Measurements from ENCODE around the gene APOD.
"Not testable (repeated sequence)": the region's sequence is repeated elsewhere in the genome, so short reads cannot be mapped to it uniquely, and the experiment has no call there.

APOD gene

DNA sequence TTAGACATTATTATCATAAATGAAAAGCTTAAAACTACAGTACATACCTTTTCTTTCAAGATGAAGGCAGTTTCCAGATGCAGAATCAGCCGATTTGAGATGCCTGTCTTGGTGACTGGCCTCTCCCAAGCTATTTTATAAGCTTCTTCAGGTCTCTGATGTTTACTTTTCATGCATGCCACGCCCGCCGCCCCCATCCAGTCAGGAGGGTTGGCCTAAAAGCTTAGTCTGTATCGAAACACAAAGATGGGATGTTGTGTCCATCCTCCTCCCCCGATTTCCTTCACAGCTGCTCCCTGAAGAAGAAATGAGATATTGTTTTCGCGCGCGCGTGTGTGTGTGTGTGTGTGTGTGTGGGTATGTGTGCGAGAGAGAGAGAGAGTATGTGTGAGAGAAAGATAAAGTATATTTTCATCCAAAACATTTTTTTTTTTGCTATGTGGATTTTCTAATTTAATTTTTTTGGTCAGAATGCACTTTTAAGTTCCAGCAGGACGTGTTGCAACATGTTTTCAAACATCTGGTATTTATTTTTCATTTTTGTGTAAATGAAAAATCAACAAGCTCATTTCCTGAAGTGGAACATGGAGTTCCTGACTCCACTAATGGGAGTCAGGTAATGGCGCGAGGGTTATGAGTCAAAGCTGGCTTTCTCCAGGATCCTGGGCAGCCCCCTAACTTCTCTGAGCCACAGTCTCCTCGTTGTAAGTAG is at the start of gene APOD:
TSS of gene APOD (minus strand) at position 110 of the 712 bp plus-strand sequence. CDS start 4,479 bp downstream, outside the sequence.
- H3K4me3 ChIP-seq (ENCODE audit: low read depth, low read length), result no peak within 1 kb of the TSS
- in situ Hi-C loops (cut with HindIII; ENCODE audit: low sequenced_read_pairs), result no loop called here
- TF ChIP-seq, protein P1, sequence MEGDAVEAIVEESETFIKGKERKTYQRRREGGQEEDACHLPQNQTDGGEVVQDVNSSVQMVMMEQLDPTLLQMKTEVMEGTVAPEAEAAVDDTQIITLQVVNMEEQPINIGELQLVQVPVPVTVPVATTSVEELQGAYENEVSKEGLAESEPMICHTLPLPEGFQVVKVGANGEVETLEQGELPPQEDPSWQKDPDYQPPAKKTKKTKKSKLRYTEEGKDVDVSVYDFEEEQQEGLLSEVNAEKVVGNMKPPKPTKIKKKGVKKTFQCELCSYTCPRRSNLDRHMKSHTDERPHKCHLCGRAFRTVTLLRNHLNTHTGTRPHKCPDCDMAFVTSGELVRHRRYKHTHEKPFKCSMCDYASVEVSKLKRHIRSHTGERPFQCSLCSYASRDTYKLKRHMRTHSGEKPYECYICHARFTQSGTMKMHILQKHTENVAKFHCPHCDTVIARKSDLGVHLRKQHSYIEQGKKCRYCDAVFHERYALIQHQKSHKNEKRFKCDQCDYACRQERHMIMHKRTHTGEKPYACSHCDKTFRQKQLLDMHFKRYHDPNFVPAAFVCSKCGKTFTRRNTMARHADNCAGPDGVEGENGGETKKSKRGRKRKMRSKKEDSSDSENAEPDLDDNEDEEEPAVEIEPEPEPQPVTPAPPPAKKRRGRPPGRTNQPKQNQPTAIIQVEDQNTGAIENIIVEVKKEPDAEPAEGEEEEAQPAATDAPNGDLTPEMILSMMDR (IDR thresholded peaks at IDR 0.05; ENCODE audit: low read depth, low read length, missing control alignments), result no peak
- no peak for DNase-seq (ENCODE audit: low read depth)

DNA sequence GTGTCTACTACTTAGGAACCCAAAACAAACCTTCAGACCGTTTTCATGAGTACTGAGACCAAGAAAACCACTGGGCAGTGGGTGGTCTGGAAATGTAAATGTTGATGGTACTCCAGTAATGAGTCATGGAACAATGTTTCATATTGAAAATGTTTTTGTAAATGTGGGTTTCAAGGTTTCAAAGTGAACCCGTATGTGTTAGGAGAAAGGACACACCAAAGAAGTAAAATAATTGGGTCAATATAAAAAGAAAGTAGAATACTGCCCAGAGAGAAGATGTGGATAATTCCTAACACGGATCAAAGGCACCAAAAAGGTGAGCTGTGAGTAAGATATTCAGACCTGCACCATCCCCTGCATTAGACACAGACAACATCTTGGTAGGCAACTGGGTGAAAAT is 49.6 kb upstream of the APOD start:
- DNase-seq (ENCODE audit: low read depth); in situ Hi-C loops (cut with HindIII; ENCODE audit: low sequenced_read_pairs); H3K4me3 ChIP-seq (ENCODE audit: low read depth, low read length): not testable (repeated sequence)

DNA sequence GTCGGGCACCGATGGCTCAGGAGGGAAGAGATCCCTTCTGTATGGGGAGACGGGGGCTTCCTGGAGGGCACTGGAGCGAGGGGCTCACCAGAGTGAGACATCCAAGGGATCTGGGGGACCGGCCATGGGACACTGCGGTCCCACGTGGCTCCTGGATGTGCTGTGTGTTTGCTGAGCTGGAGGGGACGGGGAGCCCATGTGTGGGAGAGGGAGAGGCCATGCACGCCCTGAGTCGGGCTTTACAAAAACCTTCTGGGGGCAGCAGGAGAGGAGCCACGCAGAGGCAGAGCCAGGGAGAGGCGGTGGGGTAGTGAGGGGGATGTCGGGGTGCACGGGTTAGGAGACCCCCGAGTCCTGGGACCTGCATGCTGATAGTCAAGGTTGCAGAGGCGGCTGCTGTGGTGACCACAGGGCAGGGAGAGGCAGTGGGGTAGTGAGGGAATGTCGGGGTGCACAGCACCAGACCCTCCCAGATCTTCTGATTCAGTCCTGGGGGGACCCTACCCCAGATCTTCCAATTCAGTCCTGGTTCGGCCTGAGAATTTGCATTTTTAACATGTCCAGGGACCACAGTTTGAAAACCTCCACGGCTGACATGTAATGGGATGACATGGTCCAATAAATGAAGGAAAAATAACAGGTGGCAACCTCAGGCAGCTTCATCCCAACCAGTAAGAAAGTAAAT is 48.9 kb upstream of the APOD start:
- DNase-seq (ENCODE audit: low read depth); in situ Hi-C loops (cut with HindIII; ENCODE audit: low sequenced_read_pairs): not testable (repeated sequence)

DNA sequence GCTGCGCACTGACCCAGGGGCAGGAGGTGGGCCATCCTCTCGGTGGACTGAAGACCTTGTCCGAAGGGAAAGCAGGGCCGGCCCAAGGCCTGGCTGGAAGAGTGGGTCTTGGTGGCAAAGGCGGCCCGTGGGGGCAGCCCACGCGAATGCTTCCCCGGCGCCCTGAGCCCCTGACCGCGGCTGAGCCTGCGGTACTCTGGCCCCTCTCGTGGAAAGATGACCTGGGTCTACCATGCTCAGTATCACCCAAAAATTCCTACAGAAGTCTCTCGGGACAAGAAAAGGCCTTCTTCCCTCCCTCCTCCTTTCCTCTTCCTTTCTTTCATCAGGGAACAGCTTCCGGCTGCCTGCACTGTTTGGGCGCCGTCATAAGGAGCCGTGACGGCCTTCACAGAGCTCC is 48.3 kb upstream of the APOD start:
- in situ Hi-C loops (cut with HindIII; ENCODE audit: low sequenced_read_pairs); DNase-seq (ENCODE audit: low read depth); H3K4me3 ChIP-seq (ENCODE audit: low read depth, low read length): not testable (repeated sequence)

More for the DNA sequence above, 48.9 kb upstream of the APOD start:
- not testable (repeated sequence) for H3K4me3 ChIP-seq (ENCODE audit: low read depth, low read length)

DNA sequence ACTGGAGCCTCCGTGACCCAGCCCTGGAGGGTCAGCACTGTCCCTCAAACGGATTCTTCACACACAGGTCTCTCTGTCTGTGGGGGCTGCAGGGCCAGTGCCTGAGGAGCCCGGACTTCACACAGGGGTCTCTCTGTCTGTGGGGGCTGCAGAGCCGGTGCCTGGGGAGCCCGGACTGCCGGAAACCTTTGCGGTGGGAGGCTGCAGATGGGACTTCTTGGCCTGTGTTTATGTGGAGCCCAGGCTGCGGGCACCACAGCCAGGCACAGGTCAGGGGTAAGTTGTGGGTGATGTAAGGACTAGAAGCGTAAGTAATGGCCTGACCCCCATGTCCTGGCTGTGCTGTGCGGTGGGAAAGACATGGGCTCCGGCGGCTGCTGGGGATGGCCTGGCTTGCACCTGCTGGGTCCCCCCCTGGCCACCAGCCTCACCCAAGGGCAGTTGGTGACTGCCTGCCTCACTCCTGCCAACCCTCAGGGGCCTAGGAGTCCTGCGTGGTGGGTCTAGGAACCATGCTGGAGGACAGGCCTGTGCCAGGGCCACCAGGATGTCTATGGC is 47.3 kb upstream of the APOD start:
- in situ Hi-C loops (cut with HindIII; ENCODE audit: low sequenced_read_pairs); DNase-seq (ENCODE audit: low read depth); H3K4me3 ChIP-seq (ENCODE audit: low read depth, low read length): not testable (repeated sequence)

DNA sequence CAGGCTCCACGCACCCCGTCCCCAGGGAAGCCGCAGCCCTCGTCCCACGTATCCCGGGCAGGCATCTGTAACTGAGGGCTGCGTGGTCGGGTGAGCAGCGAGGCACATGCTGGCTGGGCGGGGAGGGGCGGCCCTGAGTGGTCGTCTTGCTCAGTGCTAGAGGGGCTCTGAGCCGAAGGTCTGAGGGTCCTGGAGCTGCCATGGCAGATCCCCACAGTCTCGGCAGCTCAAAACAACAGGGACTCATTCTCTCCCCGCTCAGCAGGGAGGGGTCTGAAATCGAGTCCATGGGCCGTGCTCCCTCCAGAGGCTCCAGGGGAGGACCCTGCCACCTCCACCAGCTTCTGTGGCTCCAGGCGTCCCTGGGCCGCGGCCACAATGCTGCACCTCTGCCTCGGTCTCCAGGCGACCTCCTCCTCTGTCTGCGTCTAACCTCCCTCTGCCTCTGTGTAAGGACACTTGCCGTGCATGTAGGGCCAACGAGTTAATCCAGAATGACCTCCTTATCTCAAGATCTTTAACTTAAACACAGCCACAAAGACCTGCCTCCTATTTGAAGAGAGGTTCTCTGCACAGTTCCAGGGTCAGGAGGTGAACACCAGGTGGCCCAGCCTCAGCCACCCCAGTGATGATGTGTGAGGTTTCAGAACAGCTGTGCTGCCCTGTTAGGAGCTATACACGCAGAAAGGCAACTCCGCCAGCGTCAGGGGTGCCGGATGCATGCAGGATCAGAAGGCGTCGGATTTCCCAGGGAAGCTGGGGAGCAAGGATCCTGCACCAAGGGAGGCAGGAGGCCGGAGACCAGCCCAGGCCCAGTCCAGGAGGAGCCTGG is 46.6 kb upstream of the APOD start:
- in situ Hi-C loops (cut with HindIII; ENCODE audit: low sequenced_read_pairs); H3K4me3 ChIP-seq (ENCODE audit: low read depth, low read length); DNase-seq (ENCODE audit: low read depth): not testable (repeated sequence)

DNA sequence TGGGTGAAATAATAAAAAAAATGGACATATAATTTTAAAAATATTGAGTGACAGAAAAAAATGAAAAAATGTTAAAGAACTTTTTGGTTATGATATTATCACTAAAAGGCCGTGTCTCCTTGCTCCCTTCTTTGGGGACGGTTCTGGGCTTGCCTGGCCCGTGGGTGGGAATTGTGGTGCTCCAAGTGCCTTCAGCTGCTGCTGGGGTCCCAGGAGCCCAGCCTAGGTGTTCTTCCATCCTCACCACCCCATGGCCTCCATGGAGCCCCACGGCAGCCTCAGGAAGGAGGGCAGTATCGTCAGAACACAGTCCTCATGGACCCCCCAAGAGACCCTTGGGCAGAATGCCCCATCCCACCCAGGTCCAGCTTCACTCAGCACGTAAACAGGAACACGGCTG is 45.9 kb upstream of the APOD start:
- in situ Hi-C loops (cut with HindIII; ENCODE audit: low sequenced_read_pairs); DNase-seq (ENCODE audit: low read depth); H3K4me3 ChIP-seq (ENCODE audit: low read depth, low read length): not testable (repeated sequence)

DNA sequence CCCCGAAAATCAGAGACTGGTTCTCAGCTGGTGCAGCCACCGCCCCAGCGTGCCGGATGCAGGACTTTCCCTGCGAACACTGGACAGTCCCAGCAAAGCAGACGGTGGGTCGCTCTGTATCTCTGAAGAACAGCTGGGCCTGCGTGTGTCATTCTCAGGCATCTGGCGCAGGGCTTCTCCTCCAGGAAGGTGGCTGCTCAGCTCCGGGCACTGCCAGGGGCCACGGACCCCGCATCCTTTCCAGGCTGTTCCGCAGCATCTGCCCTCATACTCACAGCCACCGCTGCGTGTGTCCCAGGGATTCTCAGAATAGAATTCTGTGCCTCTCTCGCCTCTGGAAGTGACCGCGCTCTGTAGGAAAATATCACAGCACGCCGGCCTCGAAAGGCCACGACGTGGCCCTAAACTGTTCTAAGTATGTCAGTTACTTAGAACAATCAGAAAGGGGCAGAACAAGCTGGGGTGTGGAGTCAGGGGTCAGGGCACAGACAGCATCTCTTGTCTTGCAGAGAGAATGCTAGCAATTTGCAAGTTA is 44.7 kb upstream of the APOD start:
- H3K4me3 ChIP-seq (ENCODE audit: low read depth, low read length); DNase-seq (ENCODE audit: low read depth); in situ Hi-C loops (cut with HindIII; ENCODE audit: low sequenced_read_pairs): not testable (repeated sequence)

DNA sequence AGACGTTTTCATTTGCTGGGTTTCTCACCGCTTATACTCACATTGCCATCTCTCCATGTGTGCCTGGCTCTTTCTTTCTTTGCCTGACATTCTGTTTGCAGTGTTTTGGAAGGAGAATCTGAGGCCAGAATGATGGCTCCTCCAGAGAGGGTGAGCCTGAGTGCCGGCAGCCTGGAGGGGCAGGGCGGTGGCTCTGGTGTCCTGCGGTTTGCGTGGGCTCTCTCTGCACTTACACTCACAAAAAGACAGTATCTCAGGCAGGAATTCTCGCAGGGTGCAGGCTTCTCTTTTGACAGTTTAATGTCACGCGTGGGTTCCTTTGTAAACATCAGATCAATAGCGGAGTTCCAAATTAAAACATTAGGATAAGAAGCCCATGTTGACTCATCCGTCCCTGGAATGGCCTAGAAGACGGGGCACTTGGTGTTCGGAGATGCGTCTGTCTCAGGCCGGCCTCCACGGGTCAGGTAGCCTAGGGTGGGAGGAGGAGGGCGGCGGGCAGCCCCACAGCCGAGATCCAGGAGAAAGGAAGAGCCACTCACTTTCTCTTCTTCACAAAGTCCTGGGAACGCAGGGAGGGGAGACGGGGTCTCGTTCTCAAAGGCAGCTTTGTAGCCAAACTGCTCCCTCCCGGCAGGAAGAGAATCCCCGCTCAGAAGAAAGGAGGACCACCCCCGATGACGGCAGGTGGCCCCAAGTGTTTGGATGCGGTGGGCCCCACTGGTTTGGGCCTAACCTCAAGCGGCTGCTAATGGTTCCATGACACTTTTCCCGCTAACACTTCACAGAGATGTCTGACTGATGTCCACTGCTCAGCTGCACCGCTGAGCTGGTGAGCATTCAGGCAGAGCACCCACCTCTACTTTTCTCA is 44.0 kb upstream of the APOD start:
- DNase-seq (ENCODE audit: low read depth); H3K4me3 ChIP-seq (ENCODE audit: low read depth, low read length); in situ Hi-C loops (cut with HindIII; ENCODE audit: low sequenced_read_pairs): not testable (repeated sequence)

DNA sequence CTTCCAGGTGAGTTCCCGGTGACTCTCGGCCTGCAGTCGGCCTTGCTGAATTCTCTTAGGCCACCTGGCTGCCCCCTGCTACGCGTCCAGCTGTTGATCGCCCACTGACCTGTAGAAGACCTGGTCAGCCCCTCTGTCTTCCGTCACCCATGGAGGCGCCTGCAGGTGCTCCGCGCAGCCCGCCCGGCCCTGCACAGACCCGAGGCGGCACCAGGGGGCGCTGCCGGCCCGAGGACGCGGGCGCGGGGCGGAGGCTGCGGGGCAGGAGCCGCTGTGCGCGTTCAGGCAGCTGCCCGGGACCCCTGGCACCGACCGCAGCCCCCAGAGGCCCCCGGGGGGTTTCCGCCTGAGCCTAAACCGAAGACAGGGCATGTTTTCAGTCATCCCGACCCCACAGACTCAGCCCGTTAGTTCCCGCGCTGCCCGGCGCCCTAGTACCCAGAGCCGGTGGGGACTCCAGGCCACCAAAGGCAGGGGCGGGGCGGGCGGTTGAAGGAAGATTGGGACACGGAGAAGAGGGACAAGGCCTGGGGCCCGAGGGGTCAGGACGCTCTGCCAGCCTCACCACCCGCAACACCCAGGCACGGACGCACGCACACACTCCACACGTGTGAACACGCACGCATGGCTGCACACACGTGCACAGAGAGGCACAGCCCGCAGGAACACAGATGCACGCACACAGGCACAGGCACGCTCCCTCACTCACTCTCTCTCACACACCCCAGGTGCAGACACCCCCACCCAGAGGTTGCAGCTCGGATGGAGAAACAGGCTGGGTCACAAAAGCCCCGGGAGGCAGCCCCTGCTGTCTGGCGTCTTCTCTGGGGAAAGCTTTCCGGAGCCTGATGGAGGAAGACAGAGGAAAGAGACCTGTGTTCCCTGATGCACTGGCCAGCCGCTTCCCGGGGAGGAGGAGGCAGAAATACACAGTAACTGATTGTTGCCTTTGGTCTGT is 41.1 kb upstream of the APOD start:
- DNase-seq (ENCODE audit: low read depth); H3K4me3 ChIP-seq (ENCODE audit: low read depth, low read length); in situ Hi-C loops (cut with HindIII; ENCODE audit: low sequenced_read_pairs): not testable (repeated sequence)

DNA sequence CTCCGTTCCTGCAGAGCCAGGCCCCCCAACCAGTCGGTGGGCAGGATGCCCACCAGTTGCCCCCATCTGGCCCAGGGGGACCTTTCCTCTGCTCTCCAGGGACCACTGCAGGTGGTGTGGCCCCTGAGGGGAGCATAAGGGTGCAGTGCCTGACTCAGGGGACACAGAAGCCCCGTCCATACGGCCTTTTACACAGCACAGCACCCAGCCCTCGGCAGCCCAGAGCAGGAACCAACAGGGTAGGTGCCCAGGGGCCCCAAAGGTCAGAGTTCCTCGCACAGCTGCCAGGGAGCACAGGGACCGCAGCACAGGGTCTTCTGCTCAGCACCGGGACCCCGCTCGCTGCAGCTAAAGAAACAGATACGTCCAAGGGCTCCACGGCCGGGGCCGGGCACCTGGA is 40.4 kb upstream of the APOD start:
- H3K4me3 ChIP-seq (ENCODE audit: low read depth, low read length); in situ Hi-C loops (cut with HindIII; ENCODE audit: low sequenced_read_pairs); DNase-seq (ENCODE audit: low read depth): not testable (repeated sequence)

DNA sequence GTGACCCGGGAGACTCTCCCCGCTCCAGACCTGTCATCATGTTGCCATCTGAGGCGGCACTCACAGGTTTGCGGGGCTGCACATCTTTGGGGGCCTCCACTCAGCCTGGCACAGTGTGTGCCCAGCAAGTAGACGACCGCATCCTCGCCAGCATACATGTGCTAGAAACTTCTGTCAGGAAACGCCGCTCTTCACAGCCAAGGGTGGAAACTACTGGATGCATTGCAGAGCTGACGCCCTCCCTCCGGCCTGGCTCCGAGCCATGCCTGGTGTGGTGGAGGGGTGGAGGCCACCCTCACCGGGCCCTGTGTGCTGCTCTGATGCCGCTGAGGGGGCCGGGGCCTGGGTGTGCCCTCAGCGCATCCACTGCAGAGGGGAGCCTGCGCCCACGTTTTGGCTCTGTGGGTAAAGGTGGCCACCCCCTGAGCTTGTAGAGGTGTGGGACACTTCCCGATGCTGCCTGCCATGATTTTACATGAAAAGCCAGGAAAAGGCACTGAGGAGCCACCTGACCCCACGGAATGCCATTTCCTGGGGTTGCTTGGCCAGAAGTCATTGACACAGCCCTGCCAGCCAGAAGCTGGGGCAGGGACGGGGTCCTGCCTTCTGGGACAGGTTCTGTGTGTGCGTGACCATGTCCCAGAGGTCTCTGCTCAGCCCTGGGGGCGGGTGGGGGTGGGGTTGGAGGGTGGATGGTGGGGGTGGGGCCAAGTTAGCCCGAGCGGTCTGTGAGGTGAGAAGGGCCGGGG is 39.7 kb upstream of the APOD start:
- H3K4me3 ChIP-seq (ENCODE audit: low read depth, low read length); DNase-seq (ENCODE audit: low read depth); in situ Hi-C loops (cut with HindIII; ENCODE audit: low sequenced_read_pairs): not testable (repeated sequence)

DNA sequence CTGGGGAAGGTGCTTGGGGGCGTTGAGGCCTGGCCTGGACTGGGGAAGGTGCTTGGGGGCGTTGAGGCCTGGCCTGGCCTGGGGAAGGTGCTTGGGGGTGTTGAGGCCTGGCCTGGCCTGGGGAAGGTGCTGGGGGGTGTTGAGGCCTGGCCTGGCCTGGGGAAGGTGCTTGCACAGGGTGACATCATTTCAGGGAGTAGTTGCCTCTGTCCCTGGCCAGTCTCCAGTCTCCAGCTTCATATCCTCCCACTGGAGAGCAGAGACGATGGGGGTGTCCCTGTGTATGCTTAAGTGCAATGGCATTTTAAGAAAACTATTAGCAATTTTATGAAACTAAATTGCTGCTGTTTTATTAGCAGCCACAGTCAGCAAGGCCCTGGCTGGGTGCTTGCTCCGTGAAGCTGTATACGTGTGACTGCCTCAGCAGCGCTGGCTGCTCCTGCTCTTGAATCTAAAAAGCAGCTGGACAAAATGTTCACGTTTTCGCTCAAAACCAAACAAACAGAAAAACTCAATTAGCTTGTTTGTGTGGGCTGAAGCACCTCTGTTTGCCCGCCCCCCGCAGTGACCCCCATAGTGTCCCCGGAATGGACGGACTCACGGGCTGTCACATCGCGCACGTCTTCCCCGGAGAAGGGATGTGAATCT is 38.9 kb upstream of the APOD start:
- DNase-seq (ENCODE audit: low read depth); in situ Hi-C loops (cut with HindIII; ENCODE audit: low sequenced_read_pairs); H3K4me3 ChIP-seq (ENCODE audit: low read depth, low read length): not testable (repeated sequence)

Measured in astrocyte of the cerebellum (primary cell).